GM19397 (cell line): Measurements from ENCODE around the gene ATF5.
"Not testable (repeated sequence)": the region's sequence is repeated elsewhere in the genome, so short reads cannot be mapped to it uniquely, and the experiment has no call there.

Experiments
- ATAC-seq: cut with Tn5 transposase; IDR thresholded peaks from one replicate; pipeline ENCODE4 v1.9.1; 2021; ENCODE audit warnings: mild to moderate bottlenecking, moderate library complexity; ENCODE audit not compliant: unreplicated experiment

ATF5 gene

DNA sequence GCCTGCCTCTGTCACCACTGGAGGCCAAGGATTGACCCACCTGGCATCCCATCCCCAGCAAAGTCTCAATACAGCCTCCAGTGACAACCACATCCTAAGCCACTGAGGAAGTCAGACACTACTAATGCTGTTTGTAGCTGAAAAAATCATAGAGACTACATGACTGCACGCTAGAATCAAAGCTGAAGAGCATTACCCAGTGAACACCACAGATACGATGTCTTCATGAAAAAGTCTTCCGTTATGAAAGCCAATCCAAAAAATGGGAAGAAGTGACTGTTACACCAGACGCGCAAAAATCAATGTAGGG is 11.4 kb downstream of the ATF5 start:
- ATAC-seq, result no peak

DNA sequence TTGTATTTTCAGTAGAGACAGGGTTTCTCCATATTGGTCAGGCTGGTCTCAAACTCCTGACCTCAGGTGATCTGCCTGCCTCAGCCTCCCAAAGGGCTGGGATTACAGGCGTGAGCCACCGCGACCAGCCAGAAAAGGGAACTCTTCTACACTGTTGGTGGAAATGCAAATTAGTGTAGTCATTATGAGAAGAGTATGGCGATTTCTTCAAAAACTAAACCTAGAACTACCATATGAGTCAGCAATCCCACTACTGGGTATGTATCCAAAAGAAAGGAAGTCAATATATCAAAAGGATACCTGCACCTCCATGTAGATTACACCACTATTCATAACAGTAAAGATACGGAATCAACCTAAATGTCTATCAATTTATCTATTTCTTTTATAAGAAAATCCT is 15.6 kb downstream of the ATF5 start:
- not testable (repeated sequence) for ATAC-seq

DNA sequence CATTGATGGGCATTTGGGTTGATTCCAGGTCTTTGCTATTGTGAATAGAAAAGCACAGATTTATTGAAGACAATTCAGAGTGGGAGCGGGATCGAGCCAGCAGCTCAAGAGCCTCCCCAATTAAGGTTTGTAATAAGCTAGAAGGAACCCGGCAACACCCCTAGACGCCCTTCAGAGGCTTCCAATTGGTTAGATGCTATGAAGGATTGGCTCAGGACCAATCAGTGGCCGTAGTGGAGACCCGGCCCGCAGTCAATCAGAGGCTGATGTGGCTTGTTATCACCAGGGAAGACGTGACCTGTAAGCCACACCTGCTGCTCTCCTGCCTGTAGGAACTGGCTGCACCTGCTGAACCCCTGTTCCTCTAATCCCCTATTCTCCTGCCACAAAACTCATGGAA is 17.4 kb downstream of the ATF5 start:
- ATAC-seq, result no peak

DNA sequence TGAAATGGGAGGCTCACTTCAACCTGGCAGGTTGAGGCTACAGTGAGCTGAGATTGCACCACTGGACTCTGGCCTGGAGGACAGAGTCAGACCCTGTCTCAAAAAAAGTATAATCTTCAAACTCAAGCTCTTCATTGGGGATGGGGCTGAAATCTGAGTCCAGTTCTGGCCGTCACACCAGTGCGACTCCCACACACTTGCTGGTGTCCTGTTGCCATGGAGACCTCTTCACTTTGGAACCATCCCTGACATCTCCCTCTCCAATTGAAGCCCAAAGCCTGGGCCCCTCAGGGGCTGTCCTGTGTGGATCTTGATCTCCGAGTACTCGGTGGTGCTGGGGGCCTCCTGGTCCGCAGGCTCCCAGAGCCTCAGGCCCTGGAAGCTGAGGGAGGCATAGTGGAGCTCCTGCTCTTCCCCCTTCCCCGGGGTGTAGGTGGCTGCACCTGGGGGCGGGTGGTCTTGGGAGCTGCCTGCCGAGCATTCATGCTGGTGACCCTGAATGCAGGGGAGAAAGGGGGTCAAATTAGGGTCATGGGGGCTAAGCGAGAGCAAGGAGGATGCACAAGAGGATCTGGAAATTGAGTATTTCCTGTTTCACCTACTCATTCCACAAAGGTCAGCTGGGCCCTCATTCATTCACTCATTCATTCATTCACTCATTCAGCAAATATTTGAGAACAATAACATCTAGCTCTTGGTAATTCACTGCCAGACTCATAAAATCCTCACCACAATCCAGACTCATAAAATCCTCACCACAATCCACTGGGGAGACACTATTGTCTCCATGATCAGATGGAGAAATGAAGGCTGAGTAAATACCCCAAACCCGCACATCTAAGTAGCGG is 21.0 kb downstream of the ATF5 start:
- ATAC-seq, result no peak

DNA sequence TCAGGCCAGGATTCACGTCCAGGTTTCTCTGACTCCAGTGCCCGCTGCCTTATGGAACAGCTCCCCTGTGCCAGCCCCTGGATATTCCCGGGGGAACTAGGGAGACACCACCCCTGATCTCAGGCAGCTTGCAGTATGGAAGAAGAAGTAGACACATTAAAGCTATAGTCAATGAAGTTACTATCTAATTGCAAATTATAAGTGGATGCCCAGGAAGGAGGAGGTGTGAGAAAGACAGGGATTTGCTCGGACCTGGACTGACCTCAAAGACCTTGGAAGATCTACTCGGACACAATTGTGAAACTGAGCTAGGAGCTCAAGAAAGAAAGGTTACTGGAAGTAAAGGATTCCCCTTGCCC is 21.6 kb downstream of the ATF5 start:
- ATAC-seq, result no peak

DNA sequence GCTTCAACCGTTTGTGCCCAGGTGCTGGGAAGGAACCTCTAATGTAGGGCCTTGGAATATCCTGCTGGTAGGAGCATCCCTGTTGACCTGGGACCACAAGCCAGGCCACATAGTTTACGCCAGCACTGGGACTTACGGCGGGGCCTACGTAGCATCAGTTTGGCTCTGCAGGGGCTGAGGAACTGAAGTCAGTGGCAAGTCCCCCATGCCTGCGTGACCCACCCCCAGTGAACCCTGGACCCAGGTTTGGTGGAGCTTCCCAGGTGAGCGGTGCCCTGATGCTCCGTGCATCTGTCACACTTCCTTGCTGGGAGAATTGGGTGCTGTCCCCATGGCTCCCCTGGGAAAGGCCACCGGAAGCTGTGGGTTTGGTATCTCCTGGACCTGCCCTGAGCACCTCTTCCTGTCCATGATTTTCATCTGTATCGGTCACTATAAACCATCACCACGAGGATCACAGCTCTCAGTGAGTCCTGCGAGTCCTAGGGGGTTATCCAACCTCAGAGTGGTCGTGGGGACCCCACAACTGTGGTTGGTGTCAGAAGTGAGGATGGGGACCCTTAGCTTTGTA is 22.0 kb downstream of the ATF5 start:
- no peak for ATAC-seq

DNA sequence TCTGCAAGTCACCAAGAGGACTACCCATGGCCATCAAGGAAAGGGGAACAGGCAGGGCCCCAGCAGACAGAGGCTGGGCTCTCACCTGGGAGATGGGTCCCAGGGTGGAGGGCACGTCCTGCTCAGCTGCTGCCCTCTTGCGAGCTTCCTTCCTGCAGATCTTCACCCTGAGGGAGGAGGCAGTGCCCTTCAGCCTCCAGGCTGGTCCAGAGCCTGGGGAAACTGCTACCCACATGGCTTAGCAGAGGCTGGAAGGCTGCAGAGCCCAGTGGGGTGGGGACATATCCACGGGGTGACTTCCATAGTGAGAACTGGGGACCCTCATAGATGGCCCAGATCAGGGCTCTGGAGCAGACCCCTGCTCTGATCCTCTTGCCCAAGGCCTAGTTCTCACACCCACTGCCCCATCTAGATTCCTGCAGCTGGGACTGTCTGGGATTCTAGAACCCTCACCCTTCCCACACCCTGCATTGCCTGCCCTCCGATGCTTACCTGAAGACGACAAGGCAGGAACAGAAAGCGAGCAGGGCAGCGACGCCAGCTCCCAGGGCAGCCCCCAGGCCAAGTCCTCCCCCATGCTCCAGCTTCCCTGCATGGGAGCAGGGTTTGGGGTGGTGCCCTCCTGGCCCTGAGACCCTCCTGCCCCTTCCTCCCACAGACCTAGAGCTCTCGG is 22.9 kb downstream of the ATF5 start:
- no peak for ATAC-seq

DNA sequence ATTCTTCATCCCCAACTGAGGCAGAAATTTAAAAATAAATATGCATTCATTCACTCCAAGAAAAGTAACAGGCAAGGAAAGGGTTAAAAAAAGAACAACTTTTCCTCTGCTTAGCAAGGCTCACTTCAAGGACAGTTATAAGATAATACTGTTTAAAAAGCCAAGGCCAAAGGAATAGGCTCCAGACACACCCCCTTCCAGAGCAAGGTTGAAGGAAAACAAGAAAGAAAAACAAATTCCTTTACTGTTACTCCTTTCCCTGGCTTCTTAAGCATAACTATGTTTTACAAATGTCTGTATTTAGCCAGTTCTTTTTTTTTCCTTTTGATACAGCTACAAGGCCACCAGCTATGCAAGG is 23.5 kb downstream of the ATF5 start:
- ATAC-seq, result no peak

DNA sequence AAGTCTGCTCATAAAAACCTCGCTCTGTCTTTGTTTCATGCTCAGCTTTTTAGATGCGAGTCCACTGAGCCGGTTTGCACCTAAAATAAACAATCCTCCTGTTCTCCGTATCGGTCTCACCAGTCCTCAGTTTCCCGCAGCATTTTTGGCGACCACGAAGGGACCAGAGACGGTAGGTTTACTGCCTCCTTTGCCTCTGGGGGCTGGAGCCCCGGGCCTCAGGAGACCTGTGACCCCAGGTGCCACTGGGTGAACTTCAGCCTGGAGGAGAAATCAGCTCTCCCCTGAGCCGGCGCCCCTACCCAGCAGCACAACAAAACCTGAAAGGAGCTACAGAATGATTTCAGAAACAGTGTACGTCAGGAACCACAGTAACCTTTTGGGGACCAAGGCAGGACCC is 23.9 kb downstream of the ATF5 start:
- ATAC-seq, result no peak

DNA sequence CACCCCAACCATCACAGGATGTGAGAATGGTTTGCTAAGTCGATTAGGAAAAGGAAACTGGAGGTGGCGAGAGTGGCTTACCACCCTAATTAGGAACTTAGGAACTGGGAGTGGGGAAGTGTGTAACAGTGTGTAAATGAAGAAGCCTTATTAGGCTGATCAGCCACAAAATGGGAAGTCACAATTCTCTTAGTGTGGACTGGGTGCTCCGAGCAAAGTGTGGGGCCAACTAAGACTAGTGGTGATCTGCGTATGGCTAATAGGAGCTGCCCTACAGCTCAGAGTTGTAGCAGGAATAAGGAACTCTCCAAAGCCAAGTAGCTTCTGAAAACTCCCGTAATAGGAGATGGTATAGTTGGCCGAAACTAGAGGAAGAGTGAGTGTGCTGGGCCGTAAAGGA is 24.4 kb downstream of the ATF5 start:
- ATAC-seq, result no peak

DNA sequence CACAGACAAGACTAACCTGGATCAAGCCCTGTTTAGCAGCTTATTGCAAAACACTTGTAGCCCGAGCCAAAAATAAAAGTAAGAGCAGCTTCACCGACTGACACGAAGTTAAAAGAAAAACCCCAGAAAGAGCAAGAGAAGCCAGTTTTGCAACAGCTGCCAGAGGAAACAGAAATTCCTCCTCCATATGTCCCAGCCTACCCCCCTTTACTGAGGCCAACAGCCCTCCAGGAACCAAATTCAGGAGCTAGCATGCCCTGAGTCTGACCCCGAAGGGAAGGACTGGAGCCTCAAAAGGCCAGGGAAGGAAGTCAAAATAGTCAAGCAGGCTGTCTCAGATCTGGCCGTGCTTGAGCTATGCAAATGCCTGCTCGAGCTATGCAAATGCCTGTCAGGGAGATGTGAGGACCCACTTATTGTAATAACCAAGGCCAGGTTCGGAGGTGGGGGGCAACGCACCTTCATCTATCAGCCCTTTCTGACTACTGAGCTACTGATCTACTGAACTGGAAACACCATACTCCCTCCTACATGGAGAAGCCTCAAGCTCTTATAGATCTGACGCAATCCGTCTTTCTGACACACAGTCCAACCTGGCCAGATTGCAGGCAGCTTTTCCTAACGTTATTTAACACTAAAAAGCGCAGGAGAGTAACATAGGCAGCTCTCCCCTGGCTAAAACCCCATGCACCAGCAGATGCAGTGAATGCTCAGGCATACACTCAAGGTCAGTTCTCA is 25.3 kb downstream of the ATF5 start:
- no peak for ATAC-seq

DNA sequence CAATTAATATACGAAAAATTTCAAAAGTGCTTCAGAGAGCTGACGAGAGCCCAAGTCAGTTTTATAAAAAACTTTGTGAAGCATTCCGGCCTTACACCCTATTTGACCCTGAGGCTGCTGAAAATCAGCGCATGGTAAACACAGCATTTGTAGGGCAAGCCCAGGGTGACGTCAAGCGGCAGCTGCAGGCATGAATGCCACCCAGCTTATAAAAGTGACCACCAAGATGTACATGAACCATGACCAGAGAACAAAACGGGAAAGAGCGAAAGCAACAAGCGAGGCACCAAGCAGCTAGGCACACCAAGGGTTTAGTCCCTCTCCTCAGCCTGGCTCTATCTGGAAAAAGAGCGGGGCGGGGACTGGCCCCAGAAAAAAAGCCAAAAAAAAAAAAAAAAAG is 25.9 kb downstream of the ATF5 start:
- no peak for ATAC-seq

DNA sequence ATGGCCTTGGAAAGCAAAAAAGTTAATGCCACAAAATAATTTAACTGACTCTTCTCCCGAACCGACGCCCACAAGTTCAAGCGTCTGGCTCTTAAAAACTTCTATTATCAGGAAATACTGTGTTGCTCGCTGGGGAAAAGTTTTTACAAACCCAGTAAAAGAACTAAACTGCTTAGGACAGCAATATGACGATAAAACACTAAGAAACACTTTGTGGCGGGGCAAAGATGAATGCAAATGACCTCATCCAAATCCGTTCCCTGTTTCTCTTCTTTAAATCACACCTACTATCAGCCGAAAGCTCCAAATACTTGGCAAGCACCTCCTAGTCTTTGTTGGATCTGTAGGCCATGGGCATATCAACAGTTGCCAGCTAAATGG is 27.1 kb downstream of the ATF5 start:
- no peak for ATAC-seq

DNA sequence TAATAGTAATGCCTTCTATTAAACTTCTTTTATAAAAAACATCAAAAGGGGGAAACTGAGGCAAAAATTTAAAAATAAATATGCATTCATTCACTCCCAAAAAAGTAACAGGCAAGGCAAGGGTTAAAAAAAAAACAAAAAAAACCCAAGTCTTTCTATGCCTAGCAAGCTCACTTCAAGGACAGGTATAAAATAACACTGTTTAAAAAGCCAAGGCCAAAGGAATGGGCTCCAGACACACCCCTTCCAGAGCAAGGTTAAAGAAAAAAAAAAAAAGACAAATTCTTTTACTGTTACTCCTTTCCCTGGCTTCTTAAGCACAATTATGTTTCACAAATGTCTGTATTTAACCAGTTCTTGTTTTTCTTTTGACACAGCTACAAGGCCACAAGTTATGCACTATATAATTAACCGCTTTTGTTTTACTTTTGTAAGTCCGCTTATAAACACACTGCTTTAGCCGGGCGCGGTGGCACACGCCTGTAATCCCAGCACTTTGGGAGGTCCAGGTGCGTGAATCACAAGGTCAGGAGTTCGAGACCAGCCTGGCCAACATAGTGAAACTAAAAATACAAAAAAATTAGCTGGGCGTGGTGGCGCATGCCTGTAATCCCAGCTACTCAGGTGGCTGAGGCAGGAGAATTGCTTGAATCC is 28.4 kb downstream of the ATF5 start:
- ATAC-seq, result no peak

DNA sequence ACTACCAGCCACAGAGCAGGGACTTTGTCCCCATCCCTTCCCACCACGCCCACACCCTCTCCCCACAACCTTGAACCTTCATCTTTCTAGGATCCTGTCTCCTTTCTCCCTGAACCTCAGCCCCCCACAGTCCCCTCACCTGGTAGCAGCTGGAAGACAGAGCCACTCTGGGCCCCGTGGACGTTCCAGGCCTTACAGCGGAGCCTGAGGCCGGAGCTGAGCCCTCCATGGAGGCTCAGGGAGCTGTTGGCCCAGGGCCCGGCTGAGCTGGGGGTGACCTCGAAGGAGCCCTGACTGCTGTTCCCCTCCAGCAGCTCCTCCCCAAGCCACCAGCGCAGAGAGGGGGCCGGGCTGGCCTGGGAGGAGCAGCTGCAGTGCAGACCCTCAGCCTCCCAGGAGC is 29.1 kb downstream of the ATF5 start:
- not testable (repeated sequence) for ATAC-seq

DNA sequence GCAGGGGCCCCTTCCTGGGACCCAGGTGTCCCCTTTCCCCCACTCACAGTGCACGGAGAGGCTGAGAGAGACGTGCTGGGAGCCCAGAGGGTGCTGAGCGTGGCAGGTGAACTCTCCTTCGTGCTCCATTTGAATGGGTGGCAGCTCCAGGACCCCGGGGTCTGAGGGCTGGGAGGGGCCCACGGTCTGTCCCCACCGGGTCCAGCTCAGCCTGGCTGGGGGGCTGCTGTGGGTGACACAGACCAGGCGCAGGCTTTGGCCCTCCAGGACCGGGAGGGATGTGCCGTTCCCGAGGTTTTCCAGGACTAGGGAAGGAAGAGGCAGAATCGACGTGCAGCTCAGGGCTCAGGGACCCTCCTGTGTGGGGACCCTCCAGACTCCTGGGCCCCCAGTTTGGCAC is 29.6 kb downstream of the ATF5 start:
- not testable (repeated sequence) for ATAC-seq

DNA sequence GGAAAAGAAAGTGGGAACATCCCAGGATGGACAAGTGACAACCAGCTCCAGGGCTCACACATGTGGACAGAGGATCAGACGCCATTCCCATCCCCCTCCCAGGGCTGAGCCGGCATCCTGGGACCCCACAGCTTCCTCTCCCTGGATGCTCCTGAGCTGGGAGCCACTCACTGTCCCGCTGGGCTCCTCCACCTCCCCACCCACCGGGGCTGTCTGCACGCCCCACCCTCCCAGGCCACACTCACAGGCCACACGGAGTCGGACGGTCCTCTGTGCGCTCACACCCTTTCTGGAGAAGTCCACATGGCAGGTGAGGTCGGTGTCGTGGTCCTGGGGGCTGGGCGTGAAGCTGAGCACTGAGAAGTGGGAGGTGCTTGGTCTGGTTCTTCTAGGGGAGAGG is 30.9 kb downstream of the ATF5 start:
- not testable (repeated sequence) for ATAC-seq

DNA sequence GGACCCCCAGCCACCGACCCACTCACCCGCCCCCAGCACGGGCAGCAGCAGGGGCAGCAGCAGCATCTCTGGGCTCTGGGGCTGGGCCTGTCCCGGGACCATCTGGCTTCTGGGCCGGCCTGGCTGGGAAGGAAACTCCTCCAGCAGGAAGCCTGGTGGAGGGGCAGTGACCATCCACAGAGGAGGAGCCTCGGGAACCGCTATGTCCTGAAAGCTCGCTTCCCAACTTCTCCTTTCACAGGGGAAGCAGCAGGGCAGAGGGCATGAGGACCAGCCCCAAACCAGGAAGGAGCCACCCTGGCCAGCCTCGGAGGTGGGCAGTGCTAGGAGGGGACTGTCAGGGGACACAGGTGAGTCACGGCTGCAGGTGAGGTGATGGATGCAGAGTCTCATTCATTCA is 32.0 kb downstream of the ATF5 start, which contains the start of gene SIGLEC11:
Gene SIGLEC11, minus strand, starts transcription at position 193 of the 400 bp plus-strand sequence. Its CDS starts 91 bp downstream, at position 102.
- not testable (repeated sequence) for ATAC-seq

DNA sequence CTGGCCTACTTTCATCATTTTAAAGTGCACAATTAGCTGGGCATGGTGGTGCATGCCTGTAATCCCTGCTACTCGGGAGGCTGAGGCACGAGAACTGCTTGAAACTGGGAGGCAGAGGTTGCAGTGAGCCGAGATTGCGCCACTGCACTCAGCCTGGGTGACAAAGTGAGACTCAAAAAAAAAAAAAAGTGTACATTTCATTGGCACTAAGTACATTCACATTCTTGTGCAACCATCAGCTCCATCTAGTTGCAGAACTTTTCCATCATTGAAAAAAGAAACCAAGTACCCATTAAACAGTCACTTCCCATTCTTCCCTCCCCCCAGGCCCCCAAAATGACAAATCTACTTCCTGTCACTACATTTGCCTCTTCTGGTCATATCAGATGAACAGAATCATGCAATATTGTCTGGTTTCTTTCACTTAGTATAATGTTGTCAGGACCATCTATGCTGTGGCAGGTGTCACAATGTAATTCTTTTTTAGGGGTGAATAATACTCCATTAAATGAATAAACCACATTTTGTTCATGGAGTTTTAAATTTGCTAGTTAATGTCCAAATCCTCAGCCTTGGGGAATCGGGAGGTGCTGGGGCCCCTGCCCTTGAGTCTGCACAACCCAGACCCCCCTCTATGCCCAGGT is 39.4 kb downstream of the ATF5 start:
- ATAC-seq, result no peak

DNA sequence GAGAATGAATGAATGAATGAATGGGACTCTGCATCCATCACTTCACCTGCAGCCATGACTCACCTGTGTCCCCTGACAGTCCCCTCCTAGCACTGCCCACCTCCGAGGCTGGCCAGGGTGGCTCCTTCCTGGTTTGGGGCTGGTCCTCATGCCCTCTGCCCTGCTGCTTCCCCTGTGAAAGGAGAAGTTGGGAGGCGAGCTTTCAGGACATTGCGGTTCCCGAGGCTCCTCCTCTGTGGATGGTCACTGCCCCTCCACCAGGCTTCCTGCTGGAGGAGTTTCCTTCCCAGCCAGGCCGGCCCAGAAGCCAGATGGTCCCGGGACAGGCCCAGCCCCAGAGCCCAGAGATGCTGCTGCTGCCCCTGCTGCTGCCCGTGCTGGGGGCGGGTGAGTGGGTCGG is 40.4 kb downstream of the ATF5 start:
- not testable (repeated sequence) for ATAC-seq

DNA sequence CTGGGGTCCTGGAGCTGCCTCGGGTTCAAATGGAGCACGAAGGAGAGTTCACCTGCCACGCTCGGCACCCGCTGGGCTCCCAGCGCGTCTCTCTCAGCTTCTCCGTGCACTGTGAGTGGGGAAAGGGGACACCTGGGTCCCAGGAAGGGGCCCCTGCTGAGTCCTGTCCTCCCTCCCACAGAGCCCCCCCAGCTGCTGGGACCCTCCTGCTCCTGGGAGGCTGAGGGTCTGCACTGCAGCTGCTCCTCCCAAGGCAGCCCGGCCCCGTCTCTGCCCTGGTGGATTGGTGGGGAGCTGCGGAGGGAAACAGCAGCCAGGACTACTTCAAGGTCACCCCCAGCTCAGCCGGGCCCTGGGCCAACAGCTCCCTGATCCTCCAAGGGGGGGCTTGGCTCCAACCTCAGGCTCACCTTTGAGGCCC is 43.0 kb downstream of the ATF5 start:
- no peak for ATAC-seq
